RWPE2 (cell line): ENCODE results near the gene LRMDA.

ENCODE experiments used
- ATAC-seq: fragments of 200-7000 bp; cut with Tn5 transposase; 3 replicates; pipeline ENCODE4 v1.9.1; 2021; ENCODE audit warnings: low read depth
- DNase-seq: peaks from one replicate; pipeline ENCODE4 v3.0.0-alpha.2; 2020; ENCODE audit warnings: low spot score
- H3K27ac ChIP-seq: fragments of 450-650 bp; 2 replicates; pipeline ENCODE4 v1.5.1; 2017; ENCODE audit warnings: mild to moderate bottlenecking; ENCODE audit not compliant: poor library complexity, severe bottlenecking
- H3K27me3 ChIP-seq: fragments of 250-450 bp; sonication (Bioruptor Pico); 2 replicates; pipeline ENCODE4 v1.5.1; 2021; ENCODE audit warnings: mild to moderate bottlenecking, moderate library complexity; ENCODE audit not compliant: insufficient read depth, poor library complexity, severe bottlenecking
- H3K36me3 ChIP-seq: fragments of 250-450 bp; sonication (Bioruptor Pico); 2 replicates; pipeline ENCODE4 v1.5.1; 2020; ENCODE audit warnings: low read depth, mild to moderate bottlenecking, moderate library complexity
- H3K4me1 ChIP-seq: fragments of 250-450 bp; sonication (Bioruptor Pico); 2 replicates; pipeline ENCODE4 v1.5.1; 2021; ENCODE audit warnings: mild to moderate bottlenecking, moderate library complexity; ENCODE audit not compliant: insufficient read depth, poor library complexity, severe bottlenecking
- H3K4me3 ChIP-seq: fragments of 250-450 bp; sonication (Bioruptor Pico); 2 replicates; pipeline ENCODE4 v1.5.1; 2021; ENCODE audit warnings: mild to moderate bottlenecking, moderate library complexity; ENCODE audit not compliant: severe bottlenecking
- H3K9me3 ChIP-seq: fragments of 250-450 bp; sonication (Bioruptor Pico); 2 replicates; pipeline ENCODE4 v1.5.1; 2021; ENCODE audit warnings: mild to moderate bottlenecking, moderate library complexity; ENCODE audit not compliant: severe bottlenecking
- TF ChIP-seq, protein P1 (sequence below): fragments of 450-650 bp; IDR thresholded peaks from one replicate; pipeline ENCODE4 v1.5.1; 2017; ENCODE audit warnings: mild to moderate bottlenecking, moderate library complexity; ENCODE audit not compliant: poor library complexity, severe bottlenecking

The LRMDA gene

DNA sequence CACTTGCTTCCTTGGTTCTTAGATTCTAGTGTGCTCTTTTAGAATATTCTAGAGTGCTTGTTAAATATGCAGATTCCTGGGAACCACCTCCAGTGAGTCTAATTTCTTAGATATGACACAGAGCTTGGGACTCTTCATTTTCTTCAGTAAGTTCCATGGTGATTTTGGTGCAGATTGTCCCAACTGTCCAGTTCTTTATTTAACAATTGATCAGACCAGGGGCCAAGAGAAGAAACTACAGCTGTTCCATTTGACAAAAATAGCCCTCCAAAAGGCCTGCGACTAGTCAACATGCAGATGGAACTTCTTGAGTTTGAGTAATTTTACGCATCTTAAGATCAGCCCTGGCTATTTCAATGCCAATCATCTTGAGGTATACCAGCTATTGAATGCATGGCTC is 760.7 kb downstream of the LRMDA start:
- Histone ChIP-seq H3K4me1 (no peaks in the 10 kb centered on the region), H3K4me3 (no peak overlapping the region), H3K27ac (no peak overlapping the region), H3K9me3 (no peaks in the 10 kb centered on the region), H3K27me3 (no peaks in the 10 kb centered on the region), H3K36me3 (no peaks in the 10 kb centered on the region)
- TF ChIP-seq, protein P1, sequence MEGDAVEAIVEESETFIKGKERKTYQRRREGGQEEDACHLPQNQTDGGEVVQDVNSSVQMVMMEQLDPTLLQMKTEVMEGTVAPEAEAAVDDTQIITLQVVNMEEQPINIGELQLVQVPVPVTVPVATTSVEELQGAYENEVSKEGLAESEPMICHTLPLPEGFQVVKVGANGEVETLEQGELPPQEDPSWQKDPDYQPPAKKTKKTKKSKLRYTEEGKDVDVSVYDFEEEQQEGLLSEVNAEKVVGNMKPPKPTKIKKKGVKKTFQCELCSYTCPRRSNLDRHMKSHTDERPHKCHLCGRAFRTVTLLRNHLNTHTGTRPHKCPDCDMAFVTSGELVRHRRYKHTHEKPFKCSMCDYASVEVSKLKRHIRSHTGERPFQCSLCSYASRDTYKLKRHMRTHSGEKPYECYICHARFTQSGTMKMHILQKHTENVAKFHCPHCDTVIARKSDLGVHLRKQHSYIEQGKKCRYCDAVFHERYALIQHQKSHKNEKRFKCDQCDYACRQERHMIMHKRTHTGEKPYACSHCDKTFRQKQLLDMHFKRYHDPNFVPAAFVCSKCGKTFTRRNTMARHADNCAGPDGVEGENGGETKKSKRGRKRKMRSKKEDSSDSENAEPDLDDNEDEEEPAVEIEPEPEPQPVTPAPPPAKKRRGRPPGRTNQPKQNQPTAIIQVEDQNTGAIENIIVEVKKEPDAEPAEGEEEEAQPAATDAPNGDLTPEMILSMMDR: no peak
- DNase-seq: no peak
- ATAC-seq: no peak

DNA sequence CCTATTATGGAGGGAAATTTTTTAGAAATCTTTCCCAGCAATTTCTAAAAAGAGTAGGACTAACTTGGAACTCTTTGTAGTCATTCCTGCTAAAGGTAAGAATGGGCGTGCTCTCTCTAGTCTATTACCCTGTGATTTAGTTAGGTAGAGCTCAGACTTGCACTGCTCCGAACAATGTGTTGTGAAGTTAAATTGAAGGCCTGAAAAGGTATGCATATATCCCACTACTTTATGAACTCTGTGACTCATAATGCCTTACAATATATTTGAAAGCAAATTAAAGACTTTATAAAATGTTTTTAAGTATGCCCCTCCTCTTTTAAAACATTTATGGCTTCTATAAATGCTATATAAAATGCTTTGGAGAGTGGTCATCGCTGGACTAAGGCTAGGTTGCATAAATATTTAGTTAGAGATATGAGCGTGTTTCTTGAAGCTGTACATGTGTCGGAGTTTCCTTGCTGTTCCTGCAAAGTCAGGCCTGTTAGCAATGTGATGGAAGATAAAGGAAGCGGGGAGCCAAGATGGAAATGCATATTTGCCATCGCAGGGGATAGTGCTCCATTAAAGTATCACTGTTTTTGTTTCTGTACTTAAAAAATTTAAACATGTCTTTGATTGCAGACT is 761.4 kb downstream of the LRMDA start:
- DNase-seq (no peak), ATAC-seq (no peak)
- Histone ChIP-seq H3K4me3 (no peak overlapping the region), H3K27ac (no peak overlapping the region), H3K9me3 (no peaks in the 10 kb centered on the region), H3K27me3 (no peaks in the 10 kb centered on the region), H3K36me3 (no peaks in the 10 kb centered on the region), H3K4me1 (no peaks in the 10 kb centered on the region)
- TF ChIP-seq, protein P1: no peak

DNA sequence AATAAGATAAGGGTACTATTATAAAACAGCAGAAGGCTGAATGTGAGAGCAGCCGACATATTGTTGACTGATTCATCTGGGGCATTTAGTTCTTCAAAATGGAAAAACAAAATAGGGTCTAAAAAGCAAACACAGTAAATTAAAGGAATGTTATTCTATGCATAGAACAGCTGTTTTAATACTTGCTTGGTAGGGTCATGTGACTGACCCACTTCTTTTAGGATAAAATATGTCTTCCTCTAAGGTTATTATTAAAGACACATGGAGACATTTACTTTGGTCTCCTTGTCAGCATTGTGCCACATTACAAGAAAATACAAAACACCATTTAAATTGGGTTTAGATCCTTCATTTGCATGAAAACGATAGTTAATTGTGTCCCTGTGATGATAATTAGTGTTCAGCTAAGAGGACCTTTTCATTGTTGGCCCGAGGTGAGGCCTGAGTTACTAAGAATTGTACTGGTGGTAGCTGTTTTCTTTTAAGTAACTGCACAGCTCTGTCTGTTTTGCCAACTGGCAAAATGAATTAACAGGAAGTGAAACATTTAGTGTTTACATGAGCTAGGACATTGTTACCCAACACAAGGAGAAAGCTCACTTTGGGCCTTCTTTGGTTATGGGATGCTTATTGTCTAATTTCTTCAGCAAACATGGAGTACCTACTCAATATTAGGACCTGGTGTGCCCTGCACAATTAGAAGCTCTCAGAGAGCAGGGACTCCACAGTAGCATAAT is 764.4 kb downstream of the LRMDA start:
- DNase-seq (no peak), ATAC-seq (no peak)
- TF ChIP-seq, protein P1: no peak
- no peak overlapping the region for H3K27ac ChIP-seq
- no peaks in the 10 kb centered on the region for H3K27me3 ChIP-seq
- H3K4me1 ChIP-seq: no peaks in the 10 kb centered on the region
- H3K4me3 ChIP-seq: no peak overlapping the region
- H3K9me3 ChIP-seq: no peaks in the 10 kb centered on the region
- H3K36me3 ChIP-seq: no peaks in the 10 kb centered on the region

DNA sequence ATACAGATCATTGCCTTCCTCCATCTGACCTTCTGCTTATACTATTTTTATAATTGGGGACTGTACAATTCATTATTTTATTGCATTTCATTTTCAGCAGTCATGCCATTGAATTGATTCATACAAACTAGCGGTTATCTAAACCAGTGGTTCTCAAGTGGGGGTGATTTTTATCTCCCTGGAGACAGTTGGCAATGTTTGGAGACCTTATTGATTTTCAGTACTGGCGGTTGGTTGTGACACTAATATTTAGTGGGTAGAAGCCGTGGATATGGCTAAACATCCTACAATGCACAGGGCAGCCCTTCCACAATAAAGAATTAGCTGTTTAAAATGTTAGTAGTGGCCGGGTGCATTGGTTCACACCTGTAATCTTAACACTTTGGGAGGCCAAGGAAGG is 765.9 kb downstream of the LRMDA start:
- TF ChIP-seq, protein P1: no peak

DNA sequence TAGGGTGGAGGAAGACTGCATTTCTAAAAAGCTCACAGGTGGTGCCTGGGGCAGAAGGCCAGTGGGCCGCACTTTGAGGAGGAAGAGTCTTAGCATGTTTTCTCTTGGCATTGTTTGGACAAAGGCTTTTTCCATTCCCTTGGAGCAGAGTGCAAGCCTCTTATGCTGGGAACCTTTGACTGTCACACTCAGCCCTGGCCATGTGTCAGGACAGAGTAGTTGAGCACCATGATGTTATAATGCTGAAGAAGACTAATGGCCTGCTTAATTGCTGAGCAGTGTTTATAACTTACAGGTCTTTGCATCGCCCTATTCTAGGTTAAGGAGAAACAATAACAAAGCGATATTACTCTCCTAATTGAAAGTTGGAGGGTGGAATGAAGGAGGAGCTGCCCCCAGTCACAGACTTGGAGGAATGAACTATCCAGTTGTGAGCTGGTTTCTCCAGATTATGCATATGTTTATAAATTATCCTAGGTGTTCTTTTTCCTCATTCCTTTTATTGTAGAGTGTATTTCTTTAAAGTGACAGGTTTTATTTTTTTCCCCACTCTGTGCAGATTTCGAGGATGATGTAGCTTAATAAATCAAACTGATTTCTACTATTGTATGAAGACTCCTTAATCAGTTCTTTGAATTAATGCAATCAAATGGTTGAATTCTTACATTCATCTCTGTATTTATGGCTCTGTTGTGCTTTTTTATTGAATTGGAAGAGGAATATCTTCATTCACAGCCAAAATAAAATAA is 767.0 kb downstream of the LRMDA start:
- H3K9me3 ChIP-seq: no peaks in the 10 kb centered on the region
- H3K36me3 ChIP-seq: no peaks in the 10 kb centered on the region
- H3K27ac ChIP-seq: no peak overlapping the region
- no peaks in the 10 kb centered on the region for H3K4me1 ChIP-seq
- DNase-seq (no peak), ATAC-seq (no peak)
- H3K27me3 ChIP-seq: no peaks in the 10 kb centered on the region
- no peak overlapping the region for H3K4me3 ChIP-seq
- TF ChIP-seq, protein P1: no peak

More for the DNA sequence above, 765.9 kb downstream of the LRMDA start:
- no peaks in the 10 kb centered on the region for H3K36me3 ChIP-seq
- no peaks in the 10 kb centered on the region for H3K4me1 ChIP-seq
- no peak for DNase-seq
- no peak overlapping the region for H3K27ac ChIP-seq
- ATAC-seq: no peak
- no peak overlapping the region for H3K4me3 ChIP-seq
- H3K27me3 ChIP-seq: no peaks in the 10 kb centered on the region
- no peaks in the 10 kb centered on the region for H3K9me3 ChIP-seq
